GM10248 (cell line): Measurements from ENCODE around the gene CEP170B.
"Not testable (repeated sequence)": the region's sequence is repeated elsewhere in the genome, so short reads cannot be mapped to it uniquely, and the experiment has no call there.

Experiments
- CTCF ChIA-PET: fragments of 300-600 bp; sonication (Branson Sonifier 250); formaldehyde crosslinking; extraction: SDS; loops from one replicate; lab custom pipeline; 2021; ENCODE audit warnings: antibody characterized with exemption; lab: Yijun Ruan, JAX
- POLR2A ChIA-PET: fragments of 350-650 bp; sonication (Branson Sonifier 250); formaldehyde crosslinking; extraction: SDS; loops from one replicate; lab custom pipeline; 2020; ENCODE audit warnings: antibody characterized with exemption; lab: Yijun Ruan, JAX
- DNase-seq: peaks from one replicate; pipeline ENCODE4 v3.0.0; 2012; ENCODE audit errors: extremely low spot score
- CTCF ChIP-seq: IDR thresholded peaks from 2 replicates; pipeline ENCODE4 v1.5.1; 2012; ENCODE audit warnings: mild to moderate bottlenecking, low read depth; ENCODE audit errors: extremely low read depth, missing control alignments, control extremely low read depth

CEP170B gene

GRCh38 chr14:104882325-104882973 lies 17.4 kb downstream of the CEP170B start:
- TF ChIP-seq CTCF: no peak
- POLR2A ChIA-PET: no interaction called here
- CTCF ChIA-PET: no interaction called here
- DNase-seq: no peak

- TF ChIP-seq CTCF: no peak
- no peak for DNase-seq
- CTCF ChIA-PET: no interaction called here
- POLR2A ChIA-PET: no interaction called here
These were observed 18.1 kb downstream of the CEP170B start for GRCh38 chr14:104882991-104883660.

DNA sequence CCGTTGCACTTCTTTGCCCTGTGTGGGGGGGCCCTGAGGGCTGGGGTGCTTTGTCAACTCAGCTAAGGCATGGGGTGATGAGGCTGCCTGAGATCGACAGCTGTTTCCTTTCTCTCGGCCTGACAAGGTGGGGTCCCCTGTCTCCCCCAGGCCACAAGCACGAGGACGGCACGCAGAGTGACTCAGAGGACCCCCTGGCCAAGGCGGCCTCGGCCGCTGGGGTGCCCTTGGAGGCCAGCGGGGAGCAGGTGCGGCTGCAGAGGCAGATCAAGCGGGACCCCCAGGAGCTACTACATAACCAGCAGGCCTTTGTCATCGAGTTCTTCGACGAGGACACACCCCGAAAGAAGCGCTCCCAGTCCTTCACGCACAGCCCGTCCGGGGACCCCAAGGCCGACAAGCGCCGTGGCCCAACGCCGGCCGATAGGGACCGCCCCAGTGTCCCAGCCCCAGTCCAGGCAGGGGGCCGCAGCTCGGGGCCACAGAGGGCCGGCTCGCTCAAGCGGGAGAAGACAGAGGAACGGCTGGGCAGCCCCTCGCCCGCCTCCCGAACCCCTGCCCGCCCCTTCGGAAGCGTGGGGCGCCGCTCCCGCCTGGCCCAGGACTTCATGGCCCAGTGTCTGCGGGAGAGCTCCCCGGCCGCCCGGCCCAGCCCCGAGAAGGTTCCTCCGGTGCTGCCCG lies 18.8 kb downstream of the CEP170B start:
- TF ChIP-seq CTCF: no peak
- ChIA-PET POLR2A (no interaction called here), CTCF (no interaction called here)
- DNase-seq: no peak

GRCh38 chr14:104884381-104884780 lies 19.3 kb downstream of the CEP170B start:
- POLR2A ChIA-PET, CTCF ChIA-PET, DNase-seq: not testable (repeated sequence)

GRCh38 chr14:104885031-104885972 lies 20.2 kb downstream of the CEP170B start:
- CTCF ChIA-PET: no interaction called here
- POLR2A ChIA-PET: no interaction called here
- no peak for TF ChIP-seq CTCF
- no peak for DNase-seq

GRCh38 chr14:104885973-104886689 lies 21.1 kb downstream of the CEP170B start:
- TF ChIP-seq CTCF: no peak
- DNase-seq: no peak
- ChIA-PET CTCF (interaction anchor here (1.6 kb wide), 1 partner anchor 10 kb away, joined by 5 read pairs; no protein-coding TSS in a partner anchor), POLR2A (no interaction called here)
